Right lobe of liver (tissue), 4 donors: Measurements from ENCODE around the gene RBM19.

Experiments
- POLR2A ChIP-seq: fragments of 450-650 bp; IDR thresholded peaks from one replicate; pipeline ENCODE4 v1.6.1; 2017; ENCODE audit warnings: antibody characterized with exemption, mild to moderate bottlenecking
- TF ChIP-seq, protein P1 (sequence below), 4 donors: fragments of 200-600 bp in 3 of 4; fragments of 450-650 bp in 1 of 4; IDR thresholded peaks; one replicate each; pipeline versions ENCODE4 v1.5.1 to v1.8.0; 2016 to 2022; ENCODE audit warnings: antibody characterized with exemption in 4 of 4, mild to moderate bottlenecking in 2 of 4
- donor health status: DM: no; HTN: no; CAD: no.
- donor health status: DM: no; HTN: no; CAD: no.
- donor health status: DM: no; HTN: yes; CAD: no.

DNA sequence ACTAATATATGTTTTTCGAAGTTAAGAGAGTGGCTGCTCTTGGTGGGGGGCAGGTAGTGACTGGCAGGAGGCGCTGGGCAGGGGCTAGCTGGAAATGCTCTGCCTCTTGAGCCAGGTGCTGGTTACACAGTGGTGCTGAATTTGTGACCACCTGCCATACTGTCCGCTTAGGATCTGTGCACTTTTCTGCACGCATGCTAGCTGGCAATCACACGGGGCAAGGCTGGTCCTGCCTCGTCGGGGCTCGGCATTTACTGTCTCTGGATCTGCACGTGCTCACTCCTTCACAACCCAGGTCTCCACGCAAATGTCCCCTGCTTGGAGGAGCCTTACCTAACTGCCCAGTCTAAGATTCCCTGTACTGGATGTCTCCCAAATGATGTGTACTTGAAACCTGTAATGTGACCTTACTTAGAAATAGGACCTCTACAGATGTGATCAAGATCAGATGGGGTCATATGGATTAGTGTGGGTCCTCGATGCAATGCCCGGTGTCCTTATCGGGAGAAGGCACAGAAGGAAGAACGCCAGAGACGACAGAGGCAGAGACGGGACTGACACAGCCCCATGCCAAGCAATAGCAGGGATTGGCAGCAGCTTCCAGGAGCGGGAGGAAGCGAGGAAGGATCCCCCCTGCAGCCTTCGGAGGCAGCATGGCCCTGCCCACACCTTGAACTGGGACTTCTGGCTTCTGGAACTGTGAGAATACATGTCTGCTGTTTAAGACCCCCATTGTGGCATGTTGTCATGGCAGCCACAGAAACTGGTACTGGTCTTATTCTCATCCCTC is 59.5 kb downstream of the RBM19 start:
- no peak for TF ChIP-seq POLR2A
- TF ChIP-seq, protein P1, sequence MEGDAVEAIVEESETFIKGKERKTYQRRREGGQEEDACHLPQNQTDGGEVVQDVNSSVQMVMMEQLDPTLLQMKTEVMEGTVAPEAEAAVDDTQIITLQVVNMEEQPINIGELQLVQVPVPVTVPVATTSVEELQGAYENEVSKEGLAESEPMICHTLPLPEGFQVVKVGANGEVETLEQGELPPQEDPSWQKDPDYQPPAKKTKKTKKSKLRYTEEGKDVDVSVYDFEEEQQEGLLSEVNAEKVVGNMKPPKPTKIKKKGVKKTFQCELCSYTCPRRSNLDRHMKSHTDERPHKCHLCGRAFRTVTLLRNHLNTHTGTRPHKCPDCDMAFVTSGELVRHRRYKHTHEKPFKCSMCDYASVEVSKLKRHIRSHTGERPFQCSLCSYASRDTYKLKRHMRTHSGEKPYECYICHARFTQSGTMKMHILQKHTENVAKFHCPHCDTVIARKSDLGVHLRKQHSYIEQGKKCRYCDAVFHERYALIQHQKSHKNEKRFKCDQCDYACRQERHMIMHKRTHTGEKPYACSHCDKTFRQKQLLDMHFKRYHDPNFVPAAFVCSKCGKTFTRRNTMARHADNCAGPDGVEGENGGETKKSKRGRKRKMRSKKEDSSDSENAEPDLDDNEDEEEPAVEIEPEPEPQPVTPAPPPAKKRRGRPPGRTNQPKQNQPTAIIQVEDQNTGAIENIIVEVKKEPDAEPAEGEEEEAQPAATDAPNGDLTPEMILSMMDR (IDR thresholded peaks at IDR 0.05), result no peak
